Ovary (tissue), 9 donors: ENCODE measurements around the gene FMNL2. TPM values are rescaled to one million over a fixed set of nuclear protein-coding genes. Genes with fewer than 3 reads are reported as not detected.

Experiments
- DNase-seq, 5 donors: peaks; one replicate each; pipeline ENCODE4 v3.0.0-alpha.2; 2019 to 2020
- H3K27ac ChIP-seq, 2 donors: fragments of 200-600 bp; one replicate each; pipeline versions ENCODE4 v1.5.1 to v1.8.0; 2019 to 2022
- H3K27me3 ChIP-seq: fragments of 200-600 bp; one replicate; pipeline ENCODE4 v1.8.0; 2022
- H3K36me3 ChIP-seq: fragments of 200-600 bp; sonication (generic); one replicate; pipeline ENCODE4 v1.5.1; 2019
- H3K4me1 ChIP-seq: one replicate; pipeline ENCODE4 v1.8.1; 2013; ENCODE audit warnings: mild to moderate bottlenecking, moderate library complexity; ENCODE audit not compliant: insufficient read depth
- H3K4me3 ChIP-seq: fragments of 200-600 bp; sonication (generic); one replicate; pipeline ENCODE4 v1.5.1; 2017
- H3K9me3 ChIP-seq, 2 donors: fragments of 200-600 bp in 1 of 2; sonication (generic) in 1 of 2; one replicate each; pipeline versions ENCODE4 v1.5.1 to v1.8.1; 2013 to 2019; ENCODE audit warnings: mild to moderate bottlenecking in 1 of 2, moderate library complexity in 1 of 2
- CTCF ChIP-seq, 3 donors: fragments of 450-650 bp in 2 of 3; fragments of 200-600 bp in 1 of 3; IDR thresholded peaks; one replicate each; pipeline versions ENCODE4 v1.5.1 to v1.8.0; 2016 to 2022; ENCODE audit warnings: antibody characterized with exemption in 3 of 3, mild to moderate bottlenecking in 1 of 3
- EP300 ChIP-seq: sonication (generic); formaldehyde crosslinking; IDR thresholded peaks from one replicate; pipeline ENCODE4 v1.6.1; 2017; ENCODE audit warnings: antibody characterized with exemption
- POLR2A ChIP-seq: fragments of 450-650 bp; IDR thresholded peaks from one replicate; pipeline ENCODE4 v1.6.1; 2017; ENCODE audit warnings: antibody characterized with exemption, mild to moderate bottlenecking, moderate library complexity
- WGBS, 3 donors: extraction: QIAGEN DNeasy Blood & Tissue Kit in 1 of 3; methylation state at CpG; one replicate each; pipeline versions ENCODE4 v1.1.5 to v1.1.7; 2013 to 2017; 5-methylcytosine and 5-hydroxymethylcytosine counted together
- intact Hi-C, 4 donors: fragments of 100-400 bp; cut with DNase I; formaldehyde crosslinking; loops; one replicate each; pipeline versions ENCODE4 v1.11.0 to v1.15.1; 2022 to 2023
- polyA plus RNA-seq, 2 donors: library from polyadenylated mRNA; stranded (reverse); fragments of 200-250 nt in 1 of 2; fragments of 350-450 nt in 1 of 2; fragmentation: Illumina TruSeq in 1 of 2; extraction: RNeasy Lipid Tissue Mini Kit (QIAGEN cat#74804) in 1 of 2; gene quantifications; one replicate each; pipeline ENCODE4 v1.2.3, GENCODE V29; 2013 to 2014
- total RNA-seq, 7 donors: library from RNA; depleted of rRNA in 2 of 7; stranded (reverse); fragments of >200 nt in 2 of 7; fragmentation: NEBNext Ultra II Directional in 3 of 7; extraction: Animal tissue kit (Norgen Biotek cat#: 25700) in 3 of 7; gene quantifications; one replicate each; pipeline versions ENCODE4 v1.1.0 to v1.2.4, GENCODE V29; 2016 to 2023
- donor health status: DM: no; HTN: no; CAD: no; lungs with moderate emphysema.
- donor health status: DM: no; HTN: no; CAD: no.
- donor health status: Bipolar disorder and iron deficiency.
- donor health status: DM: yes; HTN: yes; CAD: no.
- donor health status: DM: no; HTN: no; CAD: no.
- donor health status: DM: yes; HTN: yes; CAD: no.

The FMNL2 gene
- total and polyA plus RNA-seq, 9 donors = 30.3 to 89.1 (median 51.3) TPM

- peaks cover 6% of the 10 kb centered on the region for H3K4me1 ChIP-seq
- TF ChIP-seq POLR2A = no peak
- TF ChIP-seq EP300 = no peak
- TF ChIP-seq CTCF (IDR thresholded peaks at IDR 0.05) = no peak
- H3K27me3 ChIP-seq = no peaks in the 10 kb centered on the region
- 37 to 44% (median 42%) methylated on average over 2 of the region's 2 CpGs for whole genome bisulfite sequencing, 3 donors
- no peak overlapping the region for H3K4me3 ChIP-seq
- no peaks in the 10 kb centered on the region for H3K9me3 ChIP-seq
- DNase-seq = no peak
- intact Hi-C loops = no loop called here
- H3K36me3 ChIP-seq = no peaks in the 10 kb centered on the region
- H3K27ac ChIP-seq = no peak overlapping the region
These were observed 274.2 kb downstream of the FMNL2 start for GRCh38 chr2:152609154-152609553.

GRCh38 chr2:152609699-152610098 lies 274.7 kb downstream of the FMNL2 start:
- peaks cover 6% of the 10 kb centered on the region for H3K4me1 ChIP-seq
- 13 to 54% (median 40%) methylated on average over 1 of the region's 1 CpG for WGBS, 3 donors
- no peaks in the 10 kb centered on the region for H3K27me3 ChIP-seq
- H3K9me3 ChIP-seq = no peaks in the 10 kb centered on the region
- intact Hi-C loops = no loop called here
- no peaks in the 10 kb centered on the region for H3K36me3 ChIP-seq
- no peak for DNase-seq
- TF ChIP-seq CTCF (IDR thresholded peaks at IDR 0.05) = no peak
- no peak for TF ChIP-seq EP300
- TF ChIP-seq POLR2A = no peak
- no peak overlapping the region for H3K27ac ChIP-seq
- no peak overlapping the region for H3K4me3 ChIP-seq

GRCh38 chr2:152611458-152612231 lies 276.7 kb downstream of the FMNL2 start:
- no peaks in the 10 kb centered on the region for H3K36me3 ChIP-seq
- DNase-seq = peak in 2 of 5 donors; percentile 45 to 67
- H3K27me3 ChIP-seq = no peaks in the 10 kb centered on the region
- peaks cover 6% of the 10 kb centered on the region for H3K4me1 ChIP-seq
- H3K4me3 ChIP-seq = no peak overlapping the region
- TF ChIP-seq EP300 = no peak
- TF ChIP-seq POLR2A = no peak
- no peaks in the 10 kb centered on the region for H3K9me3 ChIP-seq
- no peak overlapping the region for H3K27ac ChIP-seq
- intact Hi-C loops = no loop called here
- WGBS, 3 donors = 56 to 68% (median 64%) methylated on average over 5 of the region's 5 CpGs

GRCh38 chr2:152613235-152613634 lies 278.3 kb downstream of the FMNL2 start:
- WGBS, 3 donors = 59 to 71% (median 62%) methylated on average over 2 of the region's 2 CpGs
- H3K4me3 ChIP-seq = no peak overlapping the region
- TF ChIP-seq POLR2A (no peak), EP300 (no peak), CTCF (IDR thresholded peaks at IDR 0.05) (no peak)
- no peaks in the 10 kb centered on the region for H3K9me3 ChIP-seq
- H3K27ac ChIP-seq = no peak overlapping the region
- no peaks in the 10 kb centered on the region for H3K36me3 ChIP-seq
- no peak for DNase-seq
- intact Hi-C loops = no loop called here
- H3K27me3 ChIP-seq = no peaks in the 10 kb centered on the region
- H3K4me1 ChIP-seq = peaks cover 6% of the 10 kb centered on the region

- Histone ChIP-seq H3K27ac (no peak overlapping the region), H3K36me3 (no peaks in the 10 kb centered on the region), H3K9me3 (no peaks in the 10 kb centered on the region), H3K4me3 (no peak overlapping the region), H3K27me3 (no peaks in the 10 kb centered on the region), H3K4me1 (peaks cover 3% of the 10 kb centered on the region)
- whole genome bisulfite sequencing, 3 donors = 88 to 89% (median 89%) methylated on average over 5 of the region's 5 CpGs
- TF ChIP-seq EP300 (no peak), POLR2A (no peak), CTCF (IDR thresholded peaks at IDR 0.05) (no peak)
- intact Hi-C loops = no loop called here
- no peak for DNase-seq
These were observed 280.2 kb downstream of the FMNL2 start for GRCh38 chr2:152615177-152615576.
